Measurements from ENCODE around the gene MTF1.
"Not testable (repeated sequence)": the region's sequence is repeated elsewhere in the genome, so short reads cannot be mapped to it uniquely, and the experiment has no call there.

The MTF1 gene

DNA sequence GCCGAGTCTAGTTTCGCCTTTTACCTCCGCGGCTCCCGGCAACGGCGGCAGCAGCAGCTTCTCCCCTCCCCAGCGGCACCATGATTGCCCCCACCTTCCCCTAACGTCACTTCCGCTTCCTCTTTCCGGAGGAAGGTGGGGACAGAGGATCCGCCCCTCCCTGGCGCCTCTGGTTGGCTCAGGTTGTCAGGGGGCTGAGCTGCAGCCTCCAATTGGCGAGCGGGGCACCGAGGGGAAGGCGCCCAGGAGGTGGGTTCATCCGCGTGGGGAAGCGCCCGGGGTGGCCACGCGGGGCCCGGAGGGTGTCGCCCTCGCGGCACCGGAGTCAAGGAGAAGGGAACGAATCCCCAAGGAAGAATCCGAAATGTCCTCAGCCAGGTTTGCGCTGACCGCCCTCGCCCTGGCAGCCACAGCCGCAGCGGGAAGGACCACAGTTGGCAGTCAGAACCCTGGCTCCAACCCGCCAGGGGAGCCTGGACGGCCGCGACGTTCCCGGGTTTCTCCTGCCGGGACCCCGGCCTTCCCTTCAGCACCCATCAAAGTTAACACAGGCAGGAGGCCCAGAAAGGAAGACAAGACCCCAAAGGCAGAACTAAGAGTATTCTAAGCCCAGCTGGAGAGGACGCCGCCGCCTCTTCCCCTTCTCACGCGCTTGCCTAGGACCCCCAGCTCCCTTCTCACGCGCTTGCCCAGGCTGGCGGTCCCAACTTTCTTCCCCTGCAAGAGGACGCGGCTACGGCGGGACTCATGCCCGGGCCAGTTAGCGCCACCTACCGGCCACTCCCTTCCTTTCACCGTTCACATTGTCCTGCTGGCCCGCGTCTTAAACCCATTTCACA lies at the start of gene MTF1:
MTF1 (minus strand) TSS at position 86 of the 839 bp plus-strand sequence. CDS start 1,934 bp downstream, outside the sequence.
- FAIRE-seq, result peak; percentile 84

DNA sequence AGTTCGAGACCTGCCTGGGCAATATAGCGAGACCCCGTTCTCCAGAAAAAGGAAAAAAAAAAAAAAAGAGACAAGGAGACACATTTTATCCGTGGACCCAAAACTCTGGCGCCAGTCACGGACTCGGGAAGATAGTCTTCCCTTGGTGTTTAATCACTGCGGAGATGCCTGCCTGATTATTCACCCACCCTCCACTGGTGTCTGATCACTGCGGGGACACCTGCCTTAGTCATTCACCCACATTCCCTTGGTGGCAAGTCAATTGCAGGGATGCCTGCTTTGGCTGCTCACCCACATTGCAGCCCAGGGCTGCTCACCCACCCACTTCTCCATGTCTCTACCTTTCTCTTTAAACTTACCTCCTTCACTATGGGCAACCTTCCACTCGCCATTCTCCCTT lies 49.1 kb upstream of the MTF1 start:
- FAIRE-seq, result not testable (repeated sequence)

DNA sequence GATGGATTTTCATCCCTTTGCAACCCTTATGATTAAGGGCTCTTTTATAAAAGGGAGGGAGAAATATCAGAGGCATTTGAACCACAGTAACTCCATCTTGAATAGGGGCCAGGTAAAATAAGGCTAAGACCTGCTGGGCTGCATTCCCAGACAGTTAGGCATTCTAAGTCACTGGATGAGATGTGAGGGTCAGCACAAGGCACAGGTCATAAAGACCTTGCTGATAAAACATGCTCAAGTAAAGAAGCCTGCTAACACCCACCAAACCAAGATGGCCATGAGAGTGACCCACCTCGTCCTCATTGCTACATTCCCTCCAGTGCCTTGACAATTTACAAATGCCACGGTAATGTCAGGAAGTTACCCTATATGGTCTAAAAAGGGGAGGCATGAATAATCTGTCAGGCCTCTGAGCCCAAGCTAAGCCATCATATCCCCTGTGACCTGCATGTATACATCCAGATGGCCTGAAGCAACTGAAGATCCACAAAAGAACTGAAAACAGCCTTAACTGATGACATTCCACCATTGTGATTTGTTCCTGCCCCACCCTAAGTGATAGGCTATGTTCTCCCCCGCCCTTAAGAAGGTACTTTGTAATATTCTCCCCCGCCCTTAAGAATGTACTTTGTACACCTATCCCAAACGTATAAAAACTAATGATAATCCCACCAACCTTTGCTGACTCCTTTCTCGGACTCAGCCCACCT lies 48.2 kb upstream of the MTF1 start:
- not testable (repeated sequence) for FAIRE-seq

DNA sequence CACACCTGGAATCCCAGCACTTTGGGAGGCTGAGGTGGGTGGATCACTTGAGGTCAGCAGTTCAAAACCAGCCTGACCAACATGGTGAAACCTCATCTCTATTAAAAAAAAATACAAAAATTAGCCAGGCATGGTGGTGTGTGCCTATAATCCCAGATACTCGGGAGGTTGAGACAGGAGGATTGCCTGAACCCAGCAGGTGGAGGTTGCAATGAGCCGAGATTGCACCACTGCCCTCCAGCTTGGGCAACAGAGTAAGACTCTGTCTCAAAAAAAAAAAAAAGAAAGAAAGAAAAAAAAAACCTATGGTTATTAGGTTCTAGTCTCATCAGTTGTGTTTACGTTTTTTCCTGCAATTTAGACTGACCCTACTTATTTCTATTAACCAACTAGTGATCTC lies 47.2 kb upstream of the MTF1 start:
- not testable (repeated sequence) for FAIRE-seq

DNA sequence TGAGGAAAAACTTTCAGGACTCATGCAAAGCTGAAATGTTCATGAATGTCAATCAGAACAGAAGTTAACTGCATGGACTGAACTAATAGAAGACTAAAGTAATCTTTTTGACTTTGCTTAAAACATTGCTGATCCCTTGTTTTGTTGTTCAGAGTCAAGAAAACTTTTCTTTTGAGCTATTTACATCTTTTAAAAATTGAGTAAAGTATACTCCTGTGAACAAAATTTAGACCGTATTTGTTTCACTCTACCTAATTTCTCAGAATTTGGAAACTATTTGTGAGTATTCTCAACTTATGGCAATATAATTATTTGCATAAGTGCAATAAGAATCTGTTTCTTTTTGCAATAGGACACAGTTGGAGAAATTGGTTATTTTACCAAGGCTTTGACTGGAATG lies 46.3 kb upstream of the MTF1 start:
- no peak for FAIRE-seq

DNA sequence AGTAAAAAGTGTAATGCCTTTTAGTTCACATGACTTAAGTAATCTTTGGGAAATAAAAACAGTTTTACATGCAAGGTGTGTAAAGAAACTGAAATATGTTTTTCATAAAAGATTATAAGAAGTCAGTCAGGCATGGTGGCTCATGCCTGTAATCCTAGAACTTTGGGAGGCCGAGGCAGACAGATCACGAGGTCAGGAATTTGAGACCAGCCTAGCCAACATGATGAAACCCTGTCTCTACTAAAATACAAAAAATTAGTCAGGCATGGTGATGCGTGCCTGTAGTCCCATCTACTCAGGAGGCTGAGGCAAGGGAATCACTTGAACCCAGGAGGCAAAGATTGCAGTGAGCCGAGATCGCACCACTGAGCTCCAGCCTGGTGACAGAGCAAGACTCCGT lies 44.5 kb upstream of the MTF1 start:
- not testable (repeated sequence) for FAIRE-seq

DNA sequence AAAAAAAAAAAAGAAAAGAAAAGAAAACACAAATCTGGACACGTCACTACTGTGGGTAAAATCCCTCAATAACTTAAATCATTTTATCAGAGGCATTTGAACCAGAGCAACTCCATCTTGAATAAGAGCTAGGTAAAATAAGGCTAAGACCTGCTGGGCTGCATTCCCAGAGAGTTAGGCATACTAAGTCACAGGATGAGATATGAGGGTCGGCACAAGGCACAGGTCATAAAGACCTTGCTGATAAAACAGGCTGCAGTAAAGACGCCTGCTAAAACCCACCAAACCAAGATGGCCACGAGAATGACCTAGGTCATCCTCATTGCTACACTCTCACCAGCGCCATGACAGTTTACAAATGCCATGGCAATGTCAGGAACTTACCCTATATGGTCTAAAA lies 43.6 kb upstream of the MTF1 start:
- no peak for FAIRE-seq

DNA sequence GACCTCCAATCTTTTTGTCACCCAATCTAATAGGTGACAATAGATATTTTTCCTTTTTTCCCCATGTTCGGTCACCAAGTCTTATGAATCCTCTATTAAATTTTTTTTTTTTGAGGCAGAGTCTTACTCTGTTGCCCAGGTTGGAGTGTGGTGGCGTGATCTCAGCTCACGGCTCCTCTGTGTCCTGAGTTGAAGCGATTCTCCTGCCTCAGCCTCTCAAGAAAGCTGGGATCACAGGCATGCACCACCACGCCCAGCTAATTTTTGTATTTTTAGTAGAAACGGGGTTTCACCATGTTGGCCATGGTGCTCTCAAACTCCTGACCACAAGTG lies 42.5 kb upstream of the MTF1 start:
- FAIRE-seq, result no peak

DNA sequence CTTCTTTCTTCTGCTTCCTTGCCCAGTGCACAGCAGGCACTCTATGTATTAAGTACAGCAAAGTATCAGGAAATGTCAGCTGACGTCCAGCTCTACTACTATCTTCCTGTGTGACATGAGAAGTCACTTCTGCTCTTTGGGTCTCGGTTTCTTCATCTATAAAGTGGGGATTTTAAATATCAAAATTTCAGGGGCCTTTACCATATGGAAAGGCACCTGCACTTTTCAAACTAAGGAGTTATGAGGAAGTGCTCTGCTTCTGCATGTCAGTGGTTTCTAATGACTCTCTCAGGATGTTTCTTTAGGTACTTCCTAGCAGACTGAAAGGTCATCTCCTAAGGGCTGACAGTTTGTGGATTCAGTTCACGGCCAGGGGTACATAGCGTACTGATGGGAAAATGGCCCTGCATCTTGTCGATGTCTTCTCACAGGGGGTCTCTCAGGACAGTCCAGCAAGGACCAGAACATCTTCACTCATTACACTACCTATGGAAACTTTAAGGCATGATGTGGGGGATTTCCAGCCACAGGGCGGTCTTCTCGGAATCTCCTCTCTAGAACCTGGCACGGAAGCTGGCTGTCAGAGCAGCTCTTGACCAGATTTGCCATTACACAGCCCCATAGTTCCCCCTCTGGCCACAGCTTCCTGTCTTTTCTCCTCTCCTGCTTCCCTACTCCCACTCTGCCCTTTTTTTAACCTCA lies 42.0 kb upstream of the MTF1 start:
- FAIRE-seq, result no peak

DNA sequence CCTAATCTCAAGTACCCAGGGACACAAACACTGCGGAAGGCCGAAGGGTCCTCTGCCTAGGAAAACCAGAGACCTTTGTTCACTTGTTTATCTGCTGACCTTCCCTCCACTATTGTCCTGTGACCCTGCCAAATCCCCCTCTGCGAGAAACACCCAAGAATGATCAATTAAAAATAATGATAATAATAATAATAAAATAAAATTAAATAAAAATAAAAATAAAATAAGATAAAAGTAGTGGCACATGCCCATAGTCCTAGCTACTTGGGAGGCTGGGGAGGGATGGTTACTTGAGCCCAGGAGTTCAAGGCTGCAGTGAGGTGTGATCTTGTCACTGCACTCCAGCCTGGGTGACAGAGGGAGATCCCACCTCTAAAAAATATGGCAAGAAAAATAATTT lies 38.2 kb upstream of the MTF1 start:
- not testable (repeated sequence) for FAIRE-seq

DNA sequence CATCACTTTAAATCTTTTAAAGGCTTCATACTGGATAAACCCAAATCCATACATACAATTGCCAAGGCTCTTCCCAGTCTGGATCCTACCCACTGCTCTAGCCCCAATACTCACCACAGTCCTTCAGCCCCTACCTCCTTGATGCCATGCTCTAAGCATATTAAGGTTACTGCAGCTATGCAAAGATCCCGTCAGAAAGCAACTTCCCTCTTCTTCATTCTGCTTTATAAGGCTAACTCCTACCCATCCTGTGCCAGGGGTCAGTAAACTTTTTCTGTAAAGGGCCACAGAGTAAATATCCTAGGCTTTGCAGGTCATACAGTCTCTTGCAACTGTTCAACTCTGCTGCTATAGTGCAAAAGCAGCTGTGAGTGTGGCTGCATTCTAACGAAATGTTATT lies 34.3 kb upstream of the MTF1 start:
- no peak for FAIRE-seq

DNA sequence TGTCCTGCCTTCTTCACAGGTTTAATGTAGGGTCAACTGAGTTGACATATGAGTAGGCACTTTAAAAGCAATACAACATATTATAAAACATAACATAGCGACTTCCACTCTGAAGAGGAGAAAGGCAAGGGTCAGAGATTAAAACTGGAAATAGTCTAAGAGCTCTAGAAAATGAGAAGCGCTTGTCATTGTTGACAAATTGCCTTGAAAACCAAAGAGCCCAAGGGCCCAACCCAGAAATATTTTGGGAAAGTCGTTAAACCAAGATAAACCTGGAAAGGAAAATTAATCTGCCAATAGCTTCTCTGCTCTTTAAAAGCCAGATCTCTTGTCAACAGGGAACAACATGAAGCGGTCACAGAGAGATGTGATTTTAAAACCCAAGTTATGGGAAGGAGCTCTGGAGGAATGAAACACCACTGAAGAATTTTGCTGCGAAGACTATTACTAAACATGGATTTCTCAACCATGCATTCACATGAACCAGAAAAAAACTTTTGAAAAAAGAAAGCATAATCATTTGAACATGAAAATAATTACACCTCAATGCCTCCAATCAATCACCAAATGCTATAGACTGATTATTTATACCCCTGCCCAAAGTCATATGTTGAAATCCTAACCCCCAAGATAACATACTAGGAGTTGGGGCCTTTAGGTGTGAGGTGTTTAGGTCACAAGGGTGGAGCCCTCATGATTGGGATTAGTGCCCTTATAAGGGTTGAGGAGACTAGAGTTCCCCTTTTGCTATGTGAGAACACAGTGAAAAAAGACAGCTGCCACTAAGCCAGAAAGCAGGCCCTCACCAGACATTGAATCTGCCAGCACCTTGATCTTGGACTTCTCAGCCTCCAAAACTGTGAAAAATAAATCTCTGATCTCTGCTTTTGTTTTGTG lies 33.0 kb upstream of the MTF1 start:
- FAIRE-seq, result no peak

DNA sequence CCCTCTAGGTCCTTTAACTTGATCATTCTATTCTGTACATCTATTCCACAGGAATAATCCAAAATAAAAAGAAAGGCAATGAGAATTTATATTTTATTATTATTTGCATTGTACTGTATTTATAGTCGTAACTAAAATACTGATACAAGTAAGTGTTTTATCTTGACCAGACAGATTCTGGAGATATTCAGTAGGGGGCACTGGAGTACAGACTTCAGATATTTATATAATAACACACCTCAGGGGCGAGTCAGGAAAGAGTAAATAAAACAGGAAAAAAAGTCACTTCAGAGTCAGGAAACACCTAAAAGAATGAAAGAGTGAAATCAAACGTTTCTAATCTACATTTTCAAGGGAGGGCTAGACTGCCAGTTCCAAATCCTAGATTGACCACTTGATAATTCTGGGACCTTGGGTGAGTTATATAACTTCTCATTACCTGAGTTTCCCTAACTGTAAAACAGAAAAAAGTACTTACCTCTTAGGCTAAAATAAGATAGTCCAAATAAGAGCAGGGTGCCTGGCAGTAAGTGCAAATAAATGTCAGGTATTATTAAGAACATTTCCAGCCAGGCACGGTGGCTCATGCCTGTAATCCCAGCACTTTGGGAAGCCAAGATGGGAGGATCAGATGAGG lies 31.1 kb upstream of the MTF1 start:
- FAIRE-seq, result peak; percentile 69

DNA sequence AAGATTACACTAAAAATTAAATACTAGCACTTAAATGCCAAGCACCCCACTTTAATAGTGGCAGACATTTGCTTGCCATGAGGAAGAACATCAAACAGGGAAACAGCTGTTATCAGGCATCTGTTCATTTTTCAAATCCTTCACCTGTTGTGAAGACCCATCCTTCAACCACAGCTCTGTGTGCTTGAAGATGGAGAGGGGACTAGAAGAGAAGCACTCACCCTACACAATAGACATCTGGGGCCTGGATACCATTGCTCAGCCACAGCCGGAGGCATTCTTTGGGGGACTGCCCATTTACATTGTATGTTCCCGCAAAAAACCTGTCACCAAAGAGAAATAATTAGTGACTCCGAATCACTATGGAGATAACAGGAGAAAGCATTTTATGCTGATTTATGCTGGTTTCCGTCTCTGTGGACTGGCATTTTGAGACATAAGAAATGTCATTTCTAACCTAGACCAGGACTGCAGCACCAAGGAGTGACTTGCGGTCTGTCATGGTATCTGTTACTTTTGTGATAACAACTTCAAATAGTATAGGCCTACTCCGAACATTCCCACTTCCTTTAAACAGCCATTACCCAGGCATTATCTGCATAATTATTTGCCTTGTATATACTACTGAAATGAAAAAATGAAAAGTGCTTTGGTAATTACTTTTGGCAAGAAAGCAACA lies 28.8 kb upstream of the MTF1 start:
- no peak for FAIRE-seq

DNA sequence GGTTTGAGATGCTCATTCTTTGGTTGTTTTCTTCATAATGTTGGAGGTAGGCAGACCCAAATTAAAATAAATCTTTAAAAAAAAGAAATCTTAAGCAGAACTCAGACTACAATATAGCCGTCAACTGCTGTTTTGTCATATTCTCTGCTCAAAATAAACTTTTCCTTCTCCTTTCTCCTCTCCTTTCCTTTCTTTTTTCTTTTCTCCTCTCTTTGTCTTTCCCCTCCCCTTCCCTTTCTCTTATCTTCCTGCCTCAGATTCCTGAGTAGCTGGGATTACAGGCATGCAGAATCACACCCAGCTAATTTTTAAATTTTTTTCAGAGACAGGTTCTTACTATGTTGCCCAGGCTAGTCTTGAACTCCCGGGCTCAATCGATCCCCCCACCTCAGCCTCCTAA lies 24.8 kb upstream of the MTF1 start:
- FAIRE-seq, result no peak

DNA sequence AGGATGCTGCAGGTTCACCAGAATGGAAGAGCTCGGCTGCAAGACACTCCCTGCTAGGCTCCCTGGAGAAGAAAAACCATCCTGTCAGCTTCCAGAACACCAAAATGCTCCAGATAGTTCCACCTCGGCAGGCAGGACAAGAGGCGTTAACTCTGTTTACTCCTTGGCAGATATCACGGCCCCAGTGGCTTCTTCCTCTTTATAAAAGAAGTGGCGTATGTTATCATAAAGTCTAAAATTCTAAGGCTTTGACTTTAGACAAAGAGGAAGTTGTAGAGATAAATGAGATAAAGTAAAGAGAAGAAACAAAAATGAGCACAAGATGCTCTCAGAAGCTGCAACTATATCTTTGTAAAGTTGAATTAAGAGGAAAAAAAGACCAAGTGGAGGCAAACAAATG lies 24.3 kb upstream of the MTF1 start:
- FAIRE-seq, result no peak

DNA sequence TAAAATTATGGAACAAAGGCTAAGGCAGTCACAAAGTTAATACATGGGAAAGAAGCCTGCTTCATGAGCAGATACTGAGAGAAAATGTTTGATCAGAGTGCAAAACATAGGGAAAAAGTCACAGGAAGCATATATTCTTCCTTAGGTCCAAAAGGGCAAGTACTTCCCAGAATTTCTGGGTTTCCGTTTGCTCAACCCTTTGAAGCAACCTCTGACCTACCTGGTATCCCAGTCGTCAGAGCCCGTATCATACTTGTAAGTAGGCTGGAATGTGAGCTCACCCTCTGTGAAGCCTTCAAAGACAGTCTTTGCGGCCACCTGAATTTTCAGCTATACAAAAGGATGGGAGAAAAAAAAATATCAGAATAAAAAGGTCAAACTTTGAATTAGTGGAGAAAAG lies 20.5 kb upstream of the MTF1 start:
- FAIRE-seq, result no peak

DNA sequence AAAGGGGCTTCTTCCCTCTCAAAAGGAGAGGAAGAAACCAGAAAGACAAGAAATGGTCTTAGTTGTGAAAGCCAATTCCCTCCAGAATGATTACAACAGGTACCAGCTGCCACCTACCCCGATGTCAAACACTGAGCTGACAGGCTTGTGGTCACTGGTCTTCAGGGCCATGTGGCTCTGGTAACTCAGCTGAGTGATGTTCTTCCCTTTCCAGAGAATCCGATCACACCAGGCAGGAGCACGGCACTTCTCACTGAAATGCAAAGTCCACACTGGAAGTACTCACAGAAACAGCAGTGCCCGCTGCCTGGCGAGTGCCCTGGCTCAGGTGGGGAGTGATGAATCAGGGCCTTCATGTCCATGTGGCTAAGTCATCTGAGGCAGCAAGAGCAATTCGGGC lies 18.7 kb upstream of the MTF1 start:
- no peak for FAIRE-seq

DNA sequence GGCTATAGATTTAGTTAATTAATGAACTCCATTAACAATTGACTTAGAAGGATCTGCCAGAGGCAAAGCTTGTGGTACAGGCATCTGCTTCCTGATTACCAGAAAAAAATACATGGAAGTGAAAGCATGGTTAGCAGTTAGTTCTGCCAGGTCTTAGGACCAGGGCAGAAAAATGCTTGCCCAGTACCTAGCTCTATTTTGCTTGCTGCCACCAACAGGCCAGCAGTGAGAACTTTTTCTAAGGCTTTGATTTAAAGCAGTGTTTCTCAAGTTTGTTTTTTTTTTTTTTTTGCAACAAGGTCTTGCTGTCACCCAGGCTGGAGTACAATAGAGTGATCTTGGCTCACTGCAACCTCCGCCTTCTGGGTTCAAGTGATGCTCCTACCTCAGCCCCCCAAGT lies 16.4 kb upstream of the MTF1 start:
- no peak for FAIRE-seq

DNA sequence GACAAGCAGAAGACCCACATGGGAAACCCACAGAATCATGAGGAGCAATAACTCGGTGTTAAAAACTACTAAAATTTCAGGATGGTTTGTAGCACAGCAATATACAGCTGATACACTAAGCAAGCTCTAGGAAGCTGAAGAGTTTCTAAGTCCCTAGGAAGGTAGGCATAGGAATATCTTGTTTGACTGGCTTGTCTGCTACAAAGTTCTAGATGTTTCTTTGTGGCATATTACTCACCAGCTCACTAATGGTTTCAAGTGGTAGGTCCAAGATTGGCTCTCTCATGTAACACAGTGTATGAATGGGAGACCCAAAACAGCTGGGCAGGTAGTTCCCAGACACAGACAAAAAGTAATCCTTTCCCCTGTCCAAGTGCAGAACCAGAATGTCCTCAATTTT lies 13.3 kb upstream of the MTF1 start:
- FAIRE-seq, result no peak

DNA sequence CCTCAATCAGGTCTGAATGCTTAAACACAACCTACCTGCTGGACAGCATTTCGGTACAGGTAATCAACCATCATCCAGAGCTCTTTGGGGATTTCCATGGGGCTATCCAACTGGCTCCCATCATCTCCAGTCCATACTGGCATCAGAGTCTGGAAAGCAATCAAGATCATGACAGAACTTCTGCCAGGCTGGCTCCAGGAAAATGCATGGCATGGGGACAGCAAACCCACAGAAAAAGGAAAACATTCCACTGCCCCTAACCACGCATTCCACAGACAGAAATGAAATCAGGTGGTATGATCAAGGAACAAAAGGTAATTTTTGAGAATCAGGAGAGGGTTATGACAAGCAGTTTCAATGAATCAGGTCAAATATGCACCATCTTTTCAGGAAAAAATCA lies 9.1 kb upstream of the MTF1 start:
- no peak for FAIRE-seq

DNA sequence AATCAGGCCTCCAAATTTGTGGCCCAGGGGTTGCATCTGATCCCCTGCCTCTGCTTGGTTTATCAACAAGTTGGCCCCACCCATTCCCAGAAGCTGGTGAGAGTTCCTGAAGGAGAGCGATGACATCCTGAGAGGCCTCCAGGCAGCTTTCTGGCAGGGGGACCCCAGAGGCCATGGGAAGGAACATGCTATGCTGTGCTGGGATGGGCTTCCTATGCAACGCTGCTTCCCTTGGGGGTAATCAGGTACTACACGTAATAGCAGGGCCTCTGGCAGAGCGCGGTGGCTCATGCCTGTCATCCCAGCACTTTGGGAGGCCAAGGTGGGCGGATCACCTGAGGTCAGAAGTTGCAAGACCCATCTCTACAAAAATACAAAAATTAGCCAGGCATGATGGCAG lies 8.4 kb upstream of the MTF1 start:
- FAIRE-seq, result no peak
